Adrenal gland (tissue), 12 donors: ENCODE data around the gene FIP1L1. TPM values are rescaled to one million over a fixed set of nuclear protein-coding genes. Genes with fewer than 3 reads are reported as not detected.
A peak's percentile ranks its signal among the peaks of the same experiment; 100 is the strongest.
"Not testable (repeated sequence)": the region's sequence is repeated elsewhere in the genome, so short reads cannot be mapped to it uniquely, and the experiment has no call there.

Source experiments
- DNase-seq, 7 donors: peaks; one replicate each; pipeline ENCODE4 v3.0.0-alpha.2; 2019 to 2020
- H3K27ac ChIP-seq, 5 donors: fragments of 200-600 bp; sonication (generic) in 4 of 5; 1 replicate in 3 of 5; 2 replicates in 2 of 5; pipeline versions ENCODE4 v1.5.1 to v1.8.0; 2016 to 2020; ENCODE audit warnings: mild to moderate bottlenecking in 1 of 5
- H3K27me3 ChIP-seq: fragments of 200-600 bp; 2 replicates; pipeline ENCODE4 v1.8.0; 2021
- H3K36me3 ChIP-seq, 2 donors: fragments of 200-600 bp; replicated peaks in 1 of 2; 1 replicate in 1 of 2; 2 replicates in 1 of 2; pipeline versions ENCODE4 v1.5.1 to v1.8.0; 2018 to 2022
- H3K4me1 ChIP-seq, 2 donors: fragments of 200-600 bp; replicated peaks in 1 of 2; 1 replicate in 1 of 2; 2 replicates in 1 of 2; pipeline versions ENCODE4 v1.5.1 to v1.8.0; 2018 to 2021
- H3K4me3 ChIP-seq, 4 donors: fragments of 200-600 bp; sonication (generic) in 3 of 4; one replicate each; pipeline ENCODE4 v1.5.1; 2016 to 2018
- H3K9me3 ChIP-seq, 3 donors: fragments of 200-600 bp; sonication (generic) in 1 of 3; replicated peaks in 1 of 3; 1 replicate in 2 of 3; 2 replicates in 1 of 3; pipeline versions ENCODE4 v1.5.1 to v1.8.0; 2016 to 2021
- CTCF ChIP-seq, 6 experiments: fragments of 450-650 bp in 4 of 6; fragments of 200-600 bp in 2 of 6; sonication (generic) in 1 of 6; IDR thresholded peaks; 1 replicate in 5 of 6; 2 replicates in 1 of 6; pipeline versions ENCODE4 v1.5.1 to v1.8.0; 2016 to 2021; ENCODE audit warnings: antibody characterized with exemption in 6 of 6, mild to moderate bottlenecking in 2 of 6, moderate library complexity in 1 of 6
- POLR2A ChIP-seq, 2 donors: fragments of 450-650 bp; IDR thresholded peaks; one replicate each; pipeline ENCODE4 v1.6.1; 2017; ENCODE audit warnings: antibody characterized with exemption in 2 of 2, mild to moderate bottlenecking in 2 of 2, moderate library complexity in 1 of 2
- WGBS, 4 donors: extraction: QIAGEN DNeasy Blood & Tissue Kit in 2 of 4; methylation state at CpG; one replicate each; pipeline versions ENCODE4 v1.1.5 to v1.1.7; 2013 to 2017; 5-methylcytosine and 5-hydroxymethylcytosine counted together
- intact Hi-C, 2 donors: fragments of 100-400 bp; cut with DNase I; formaldehyde crosslinking; loops; one replicate each; pipeline versions ENCODE4 v1.14.1 to v1.15.0; 2022 to 2023
- polyA plus RNA-seq, 3 donors: library from polyadenylated mRNA; stranded (reverse); fragments of 200-250 nt in 2 of 3; fragments of 350-450 nt in 1 of 3; fragmentation: Illumina TruSeq in 1 of 3; extraction: RNeasy Lipid Tissue Mini Kit (QIAGEN cat#74804) in 1 of 3; gene quantifications; one replicate each; pipeline ENCODE4 v1.2.3, GENCODE V29; 2013 to 2014
- total RNA-seq, 9 donors: library from RNA; depleted of rRNA in 4 of 9; stranded (reverse); fragments of >200 nt in 4 of 9; fragments of 120-200 nt in 1 of 9; fragmentation: NEBNext Ultra II Directional in 1 of 9; extraction: Animal tissue kit (Norgen Biotek cat#: 25700) in 1 of 9; gene quantifications; one replicate each; pipeline versions ENCODE4 v1.1.0 to v1.2.4, GENCODE V29; 2013 to 2023
- donor health status: healthy with polysubstance abuse.
- donor health status: Bipolar disorder and iron deficiency.
- donor health status: DM: yes; HTN: yes; CAD: no.
- donor health status: DM: no; HTN: no; CAD: no.
- donor health status: DM: no; HTN: no; CAD: no.
- donor health status: DM: yes; HTN: yes; CAD: no.

FIP1L1 gene
- total and polyA plus RNA-seq, 12 donors = 28.5 to 77.9 (median 62.9) TPM

DNA sequence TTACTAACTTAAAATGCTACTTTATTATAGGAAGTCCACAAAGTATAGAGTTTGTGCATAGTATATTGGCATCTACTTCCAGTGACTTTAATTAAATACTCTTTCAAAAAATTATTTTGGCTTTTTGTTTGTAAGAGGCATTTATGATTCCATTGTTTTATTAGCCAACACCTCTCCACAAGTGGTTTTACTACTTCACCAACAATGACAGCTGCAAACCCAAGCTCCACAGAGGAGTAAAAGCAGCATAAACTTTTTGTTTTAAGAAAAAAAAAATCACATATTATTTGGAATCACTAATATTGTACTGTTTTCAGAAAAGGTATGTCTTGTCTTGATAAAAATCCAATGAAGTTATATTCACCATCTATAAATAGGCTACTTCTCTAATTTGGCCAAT, 88.5 kb downstream of the FIP1L1 start:
- Histone ChIP-seq H3K27me3 (no peaks in the 10 kb centered on the region), H3K4me1 (no peaks in the 10 kb centered on the region), H3K4me3 (no peak overlapping the region), H3K27ac (no peak overlapping the region), H3K9me3 (no peaks in the 10 kb centered on the region), H3K36me3 (peaks cover 0 to 8% of the 10 kb centered on the region in 2 donors)
- no peak for TF ChIP-seq CTCF (IDR thresholded peaks at IDR 0.05)
- TF ChIP-seq POLR2A (IDR thresholded peaks at IDR 0.05) = no peak
- no peak for DNase-seq
- intact Hi-C loops = no loop called here

GRCh38 chr4:53466576-53466975, 89.1 kb downstream of the FIP1L1 start:
- DNase-seq = peak in 1 of 7 donors; percentile 51
- H3K4me1 ChIP-seq, intact Hi-C loops, H3K4me3 ChIP-seq, H3K27ac ChIP-seq, H3K36me3 ChIP-seq, H3K9me3 ChIP-seq, H3K27me3 ChIP-seq: not testable (repeated sequence)
- WGBS, 4 donors = 96 to 99% (median 97%) methylated on average over 6 of the region's 6 CpGs; no CpG with 5 or more reads in 1 of the 4 donors

GRCh38 chr4:53476232-53477037, 99.0 kb downstream of the FIP1L1 start:
- H3K9me3 ChIP-seq = no peaks in the 10 kb centered on the region
- H3K4me3 ChIP-seq = no peak overlapping the region
- H3K27me3 ChIP-seq = no peaks in the 10 kb centered on the region
- WGBS, 4 donors = 84 to 88% (median 87%) methylated on average over 8 to 10 of the region's 10 CpGs
- no peaks in the 10 kb centered on the region for H3K36me3 ChIP-seq
- no peaks in the 10 kb centered on the region for H3K4me1 ChIP-seq
- no peak for DNase-seq
- no peak overlapping the region for H3K27ac ChIP-seq
- intact Hi-C loops = no loop called here
- no peak for TF ChIP-seq POLR2A (IDR thresholded peaks at IDR 0.05)
- no peak for TF ChIP-seq CTCF (IDR thresholded peaks at IDR 0.05)

- intact Hi-C loops = no loop called here
- Histone ChIP-seq H3K27ac (no peak overlapping the region), H3K9me3 (no peaks in the 10 kb centered on the region), H3K4me1 (no peaks in the 10 kb centered on the region), H3K27me3 (no peaks in the 10 kb centered on the region), H3K36me3 (no peaks in the 10 kb centered on the region), H3K4me3 (no peak overlapping the region)
- no peak for TF ChIP-seq CTCF (IDR thresholded peaks at IDR 0.05)
- TF ChIP-seq POLR2A (IDR thresholded peaks at IDR 0.05) = no peak
- 81 to 90% (median 86%) methylated on average over 5 of the region's 5 CpGs for WGBS, 4 donors
- DNase-seq = no peak
Observed at GRCh38 chr4:53477038-53477565, 99.7 kb downstream of the FIP1L1 start.

GRCh38 chr4:53477636-53478035, 100.2 kb downstream of the FIP1L1 start:
- DNase-seq = no peak
- Histone ChIP-seq H3K27ac (no peak overlapping the region), H3K36me3 (no peaks in the 10 kb centered on the region), H3K9me3 (no peaks in the 10 kb centered on the region), H3K27me3 (no peaks in the 10 kb centered on the region), H3K4me1 (no peaks in the 10 kb centered on the region), H3K4me3 (no peak overlapping the region)
- WGBS, 4 donors = 60 to 82% (median 72%) methylated on average over 1 of the region's 1 CpG
- no peak for TF ChIP-seq CTCF (IDR thresholded peaks at IDR 0.05)
- no peak for TF ChIP-seq POLR2A (IDR thresholded peaks at IDR 0.05)
- intact Hi-C loops = no loop called here
